ENCODE measurements around the gene GP2.

The GP2 gene

DNA sequence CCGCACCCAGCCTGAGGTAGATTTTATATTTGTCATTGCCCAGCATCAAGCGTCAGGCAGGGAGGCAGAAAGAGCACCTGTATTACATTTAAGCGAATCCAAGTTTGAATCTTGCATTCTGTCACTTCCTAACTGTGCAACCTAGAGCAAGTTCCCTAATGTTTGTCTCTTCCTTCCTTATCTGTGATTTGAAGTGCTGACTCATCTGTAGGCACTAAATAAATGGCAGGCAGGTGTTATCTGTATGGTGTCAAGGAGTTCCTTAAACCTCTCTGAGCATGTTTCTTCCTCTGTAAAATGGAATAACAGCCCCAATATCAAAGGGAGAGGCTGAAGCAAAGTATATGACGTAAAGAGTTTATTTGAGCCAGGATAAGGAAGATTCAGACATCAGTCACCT lies 24.3 kb downstream of the GP2 start:
- DNase-seq = no peak

DNA sequence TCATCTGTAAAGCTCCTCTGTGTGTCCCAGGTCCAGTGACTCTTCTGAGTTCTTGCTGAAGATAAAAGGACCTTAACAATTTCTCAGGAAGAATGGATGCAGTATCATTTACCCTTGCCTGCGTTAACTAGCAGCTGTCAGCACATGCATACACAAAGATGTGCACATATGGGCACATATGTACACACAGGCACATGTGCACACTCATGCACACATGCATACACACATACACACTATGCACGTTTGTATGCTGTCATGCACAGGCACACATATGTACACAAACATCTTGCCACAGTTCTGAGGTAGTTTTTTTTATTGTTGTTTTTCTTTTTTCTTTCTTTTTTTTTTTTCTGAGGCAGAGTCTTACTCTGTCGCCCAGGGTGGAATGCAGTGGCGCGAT lies 24.9 kb downstream of the GP2 start:
- DNase-seq = no peak

DNA sequence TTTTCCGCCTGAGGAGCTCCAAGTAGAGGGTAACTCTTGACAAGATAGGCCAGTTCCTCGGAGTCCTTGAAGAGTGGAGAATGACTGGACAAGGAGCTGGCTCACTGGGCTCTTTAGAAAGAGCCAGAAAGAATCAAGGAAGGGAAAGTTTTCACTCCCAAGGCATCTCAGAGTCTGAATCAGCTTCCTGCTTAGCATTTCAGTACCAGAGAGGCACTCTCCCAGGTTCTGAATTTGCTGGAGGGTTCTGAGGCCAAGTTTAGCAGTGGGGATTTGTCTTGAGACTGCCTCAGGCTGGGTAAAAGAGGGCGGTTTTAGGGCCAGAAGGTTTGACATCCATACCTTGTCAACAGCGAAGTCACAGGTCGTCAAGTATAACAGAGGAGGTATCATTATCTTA lies 25.5 kb downstream of the GP2 start:
- DNase-seq = no peak

- peak in 1 of 5 experiments; percentile 41 for DNase-seq
Observed at GRCh38 chr16:20300312-20301097, 26.8 kb downstream of the GP2 start.

- DNase-seq = no peak
Observed at GRCh38 chr16:20298452-20298851, 28.9 kb downstream of the GP2 start.

- no peak for DNase-seq
Observed at GRCh38 chr16:20291208-20292206, 35.8 kb downstream of the GP2 start.

- DNase-seq = no peak
Observed at GRCh38 chr16:20289571-20289970, 37.7 kb downstream of the GP2 start.

DNA sequence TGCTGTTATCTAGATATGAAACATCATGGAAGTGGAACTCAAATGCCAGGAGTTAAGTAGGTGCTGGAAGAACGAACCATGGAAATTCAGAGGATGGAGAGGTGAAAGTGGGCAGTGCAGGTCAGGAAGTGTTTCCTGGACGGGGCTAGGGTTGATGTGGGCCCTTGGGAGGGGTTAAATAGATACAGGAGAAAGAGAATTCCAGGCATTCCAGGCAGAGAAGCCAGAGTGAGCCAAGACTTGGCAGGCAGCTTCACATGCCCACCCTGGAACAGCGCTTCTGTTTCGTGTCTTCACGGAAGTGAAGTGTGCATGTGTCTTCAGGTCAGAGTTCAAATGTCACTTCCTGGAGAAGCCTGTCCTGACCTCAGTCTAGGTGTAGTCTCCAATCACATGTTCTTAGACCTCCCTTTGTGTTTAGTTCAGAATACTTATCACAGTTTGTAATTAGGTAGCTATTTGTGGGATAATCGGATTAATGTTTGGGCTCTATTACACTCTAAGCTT lies 41.3 kb downstream of the GP2 start:
- DNase-seq = no peak

GRCh38 chr16:20280259-20280658 lies 47.1 kb downstream of the GP2 start:
- no peak for DNase-seq

GRCh38 chr16:20271893-20272292 lies 55.4 kb downstream of the GP2 start:
- DNase-seq = no peak

DNA sequence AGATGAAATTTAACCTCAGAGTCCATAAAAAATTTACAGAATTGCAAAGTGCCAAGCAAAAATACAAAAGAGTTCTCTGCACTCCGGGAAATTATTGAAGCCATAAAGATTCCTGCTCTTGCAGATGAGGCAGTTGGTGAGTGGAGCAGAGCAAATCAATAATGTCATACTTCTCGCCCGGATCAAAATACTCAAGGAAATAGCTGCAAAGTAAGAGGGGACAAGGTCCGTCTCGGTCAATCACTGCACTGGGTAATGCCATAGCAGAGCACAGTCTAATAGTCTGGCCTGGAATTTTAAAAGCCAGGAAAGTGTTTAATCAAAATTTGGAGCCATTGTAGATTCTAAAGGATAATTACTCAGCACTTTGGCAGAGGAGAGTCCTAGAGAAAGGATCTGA lies 58.9 kb downstream of the GP2 start:
- no peak for DNase-seq

DNA sequence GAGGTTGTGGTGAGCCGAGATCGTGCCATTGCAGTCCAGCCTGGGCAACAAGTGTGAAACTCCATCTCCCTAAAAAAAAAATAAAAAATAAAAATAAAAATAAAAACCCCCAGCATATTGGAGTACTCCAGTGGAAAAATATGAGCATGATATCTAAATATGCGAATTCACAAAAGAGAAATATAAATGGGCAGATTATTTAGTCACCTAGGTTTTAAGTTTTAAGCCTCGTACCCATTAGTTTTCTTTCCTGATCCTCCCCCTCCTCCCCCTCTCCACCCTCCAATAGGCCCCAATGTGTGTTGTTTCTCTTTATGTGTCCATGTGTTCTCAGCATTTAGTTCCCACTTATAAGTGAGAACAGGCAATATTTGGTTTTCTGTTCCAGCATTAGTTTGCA lies 62.3 kb downstream of the GP2 start:
- DNase-seq = no peak

DNA sequence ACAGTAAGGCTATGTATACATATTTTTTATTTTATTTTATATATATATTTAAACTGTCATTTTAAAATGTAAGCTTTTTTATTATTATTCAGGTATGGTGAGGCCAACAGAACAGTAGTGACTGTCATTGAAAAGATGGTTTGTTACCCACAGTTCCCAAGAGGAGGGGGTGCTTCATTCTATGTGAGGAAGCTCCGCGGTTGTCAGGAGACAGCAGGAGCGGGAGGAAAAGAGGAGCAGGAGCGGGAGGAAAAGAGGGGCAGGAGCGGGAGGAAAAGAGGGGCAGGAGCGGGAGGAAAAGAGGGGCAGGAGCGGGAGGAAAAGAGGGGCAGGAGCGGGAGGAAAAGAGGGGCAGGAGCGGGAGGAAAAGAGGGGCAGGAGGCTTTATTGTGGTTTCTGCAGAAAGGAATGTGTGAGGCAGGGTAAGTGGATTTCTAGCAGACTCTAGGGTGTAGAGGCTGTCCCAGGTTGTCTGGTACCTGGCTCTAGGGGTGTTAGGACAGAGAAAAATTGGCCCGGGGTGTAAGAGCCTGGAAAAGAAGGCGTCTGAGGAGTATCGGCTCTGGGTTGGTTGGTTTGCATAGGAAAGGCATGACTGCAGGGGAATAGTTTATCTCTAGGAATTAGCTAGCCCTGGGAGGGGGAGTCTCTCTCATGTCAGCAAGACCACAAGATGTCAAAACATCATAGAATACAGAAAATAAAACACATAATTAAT lies 64.0 kb downstream of the GP2 start:
- DNase-seq = no peak

- DNase-seq = no peak
Observed at GRCh38 chr16:20262248-20262647, 65.1 kb downstream of the GP2 start.

- no peak for DNase-seq
Observed at GRCh38 chr16:20260215-20261009, 66.9 kb downstream of the GP2 start.

Measured in T-helper 2 cell (primary cell).